Keratinocyte (primary cell): Measurements from ENCODE around the gene NRSN1. TPM values are rescaled to one million over a fixed set of nuclear protein-coding genes. Genes with fewer than 3 reads are reported as not detected.
A peak's percentile ranks its signal among the peaks of the same experiment; 100 is the strongest.

Experiments used
- DNase-seq: peaks from one replicate; pipeline ENCODE4 v3.0.0-alpha.2; 2011; ENCODE audit warnings: low read depth, missing footprints, low spot score
- FAIRE-seq: peaks from 2 replicates; lab custom pipeline; 2011; peaks lifted over from hg19 to GRCh38; lab: Jason Lieb, UNC
- H2AFZ ChIP-seq: 2 replicates; pipeline ENCODE4 v1.6.0; 2012; ENCODE audit warnings: low read length, control low read depth, inconsistent platforms; ENCODE audit not compliant: control insufficient read depth
- H3K27ac ChIP-seq: 2 replicates; pipeline ENCODE4 v1.5.1; 2011; ENCODE audit warnings: low read length; ENCODE audit not compliant: control insufficient read depth, insufficient read depth
- H3K27me3 ChIP-seq: 3 replicates; pipeline ENCODE4 v1.6.0; 2011; ENCODE audit warnings: low read length; ENCODE audit not compliant: control insufficient read depth, insufficient read depth; ENCODE audit errors: extremely low read depth
- H3K36me3 ChIP-seq, 2 experiments: 2 replicates in 1 of 2; 3 replicates in 1 of 2; pipeline ENCODE4 v1.5.1; 2011; ENCODE audit warnings: low read length in 2 of 2, mild to moderate bottlenecking in 1 of 2; ENCODE audit not compliant: control insufficient read depth in 2 of 2, insufficient read depth in 2 of 2; ENCODE audit errors: extremely low read depth in 1 of 2
- H3K4me1 ChIP-seq: 3 replicates; pipeline ENCODE4 v1.5.1; 2011; ENCODE audit warnings: low read length; ENCODE audit not compliant: control insufficient read depth, insufficient read depth; ENCODE audit errors: extremely low read depth
- H3K4me2 ChIP-seq: 3 replicates; pipeline ENCODE4 v1.6.0; 2011; ENCODE audit warnings: low read depth, low read length; ENCODE audit not compliant: control insufficient read depth, insufficient read depth; ENCODE audit errors: extremely low read depth
- H3K4me3 ChIP-seq, 3 experiments: fragments of 200-600 bp in 1 of 3; sonication (generic) in 1 of 3; 2 replicates in 2 of 3; 3 replicates in 1 of 3; pipeline ENCODE4 v1.5.1; 2011 to 2016; ENCODE audit warnings: low read length in 3 of 3, mild to moderate bottlenecking in 3 of 3, control low read depth in 2 of 3, inconsistent platforms in 1 of 3, low read depth in 1 of 3, mixed read lengths in 1 of 3, mixed run types in 1 of 3, moderate library complexity in 1 of 3; ENCODE audit not compliant: control insufficient read depth in 2 of 3, insufficient read depth in 2 of 3; ENCODE audit errors: extremely low read depth in 1 of 3
- H3K79me2 ChIP-seq: 2 replicates; pipeline ENCODE4 v1.6.0; 2012; ENCODE audit warnings: low read length; ENCODE audit not compliant: control insufficient read depth, insufficient read depth
- H3K9ac ChIP-seq: 3 replicates; pipeline ENCODE4 v1.6.0; 2011; ENCODE audit warnings: low read length; ENCODE audit not compliant: control insufficient read depth, insufficient read depth; ENCODE audit errors: extremely low read depth
- H3K9me1 ChIP-seq: 3 replicates; pipeline ENCODE4 v1.6.0; 2011; ENCODE audit warnings: low read length; ENCODE audit not compliant: control insufficient read depth, insufficient read depth; ENCODE audit errors: extremely low read depth
- H3K9me3 ChIP-seq: 2 replicates; pipeline ENCODE4 v1.5.1; 2012; ENCODE audit warnings: low read depth, low read length; ENCODE audit not compliant: control insufficient read depth
- H4K20me1 ChIP-seq: 3 replicates; pipeline ENCODE4 v1.6.0; 2011; ENCODE audit warnings: low read length; ENCODE audit not compliant: control insufficient read depth, insufficient read depth; ENCODE audit errors: extremely low read depth
- EZH2 ChIP-seq: IDR thresholded peaks from one replicate; pipeline ENCODE4 v1.6.1; 2012; ENCODE audit warnings: inconsistent platforms, mild to moderate bottlenecking, low read length, moderate library complexity
- dilution Hi-C: fragments of 300-500 bp; cut with MboI; formaldehyde crosslinking; loops from one replicate; pipeline ENCODE4 v1.7.0; 2020; ENCODE audit warnings: low sequenced_read_pairs; ENCODE audit not compliant: extremely low pct_ligation_motif_present
- polyA minus RNA-seq, 3 experiments: library from RNA; depleted of rRNA, polyadenylated mRNA; stranded (reverse); fragments of >200 nt; gene quantifications; 1 replicate in 1 of 3; 2 replicates in 1 of 3; 3 replicates in 1 of 3; pipeline ENCODE4 v1.2.3, GENCODE V29; 2011
- polyA plus RNA-seq, 5 experiments: library from polyadenylated mRNA; depleted of rRNA in 3 of 5; stranded (reverse) in 3 of 5; stranded (forward) in 1 of 5; unstranded in 1 of 5; fragments of >200 nt; gene quantifications; 1 replicate in 1 of 5; 2 replicates in 3 of 5; 3 replicates in 1 of 5; pipeline versions ENCODE4 v1.2.1 to v1.2.3, GENCODE V29; 2011 to 2012; ENCODE audit warnings: missing spikeins in 2 of 5, low read depth in 1 of 5, low replicate concordance in 1 of 5
- TF ChIP-seq, protein P1 (sequence below), 3 experiments: IDR thresholded peaks in 1 of 3; conservative IDR thresholded peaks in 1 of 3; optimal IDR thresholded peaks in 1 of 3; 2 replicates in 2 of 3; 3 replicates in 1 of 3; pipeline versions ENCODE3 to v1.5.1; 2011; ENCODE audit warnings: low read length in 3 of 3, mild to moderate bottlenecking in 3 of 3, moderate library complexity in 2 of 3, control low read depth in 1 of 3, inconsistent platforms in 1 of 3; ENCODE audit not compliant: insufficient read depth in 2 of 3; ENCODE audit errors: extremely low read depth in 1 of 3

Gene NRSN1, protein sequence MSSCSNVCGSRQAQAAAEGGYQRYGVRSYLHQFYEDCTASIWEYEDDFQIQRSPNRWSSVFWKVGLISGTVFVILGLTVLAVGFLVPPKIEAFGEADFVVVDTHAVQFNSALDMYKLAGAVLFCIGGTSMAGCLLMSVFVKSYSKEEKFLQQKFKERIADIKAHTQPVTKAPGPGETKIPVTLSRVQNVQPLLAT
- polyA plus RNA-seq (not detected in 3 replicates), polyA minus RNA-seq (not detected in 3 replicates)
- not detected for polyA plus RNA-seq (2011; ENCODE audit: low read depth)
- polyA plus RNA-seq (2011; cell fraction: cytosol; rRNA removed), result not detected in 2 replicates
- polyA plus RNA-seq (2011; cell fraction: nucleus; rRNA removed), result not detected in 2 replicates
- polyA plus RNA-seq (2012; ENCODE audit: low replicate concordance), result not detected in 2 replicates
- not detected for polyA minus RNA-seq (2011; cell fraction: cytosol; rRNA and poly(A)+ RNA removed)
- not detected in 2 replicates for polyA minus RNA-seq (2011; cell fraction: nucleus; rRNA and poly(A)+ RNA removed)

DNA sequence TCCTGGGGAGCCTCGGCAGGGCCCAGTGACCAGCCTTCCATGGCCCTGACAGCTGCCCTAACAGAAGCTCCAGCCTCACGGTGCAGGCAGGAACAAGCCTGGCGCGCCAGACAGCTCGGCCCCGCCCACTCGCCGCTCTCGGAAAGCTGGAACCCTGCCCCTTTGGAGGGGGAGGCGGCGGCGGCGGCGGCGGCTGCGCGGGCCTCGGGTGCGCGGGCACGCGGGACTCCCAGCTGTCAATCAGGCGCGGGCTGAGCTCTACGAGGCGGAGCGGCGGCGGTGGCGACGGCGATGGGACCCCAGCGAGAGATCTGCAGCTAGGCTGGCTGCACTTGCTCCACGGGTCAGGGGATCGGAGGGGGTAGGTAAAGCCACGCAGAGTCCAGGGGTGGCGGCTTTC is at the start of gene NRSN1:
Gene NRSN1 (plus strand): TSS at position 236 of the 400 bp plus-strand sequence. CDS start 8,113 bp downstream, outside the sequence.
- H4K20me1 ChIP-seq, result no peaks in the 10 kb centered on the region
- DNase-seq, result no peak
- dilution Hi-C loops, result no loop called here
- no peak within 1 kb of the TSS for H3K9ac ChIP-seq
- H3K27ac ChIP-seq, result no peak within 1 kb of the TSS
- H3K79me2 ChIP-seq, result no peaks in the 10 kb centered on the region
- no peaks in the 10 kb centered on the region for H3K27me3 ChIP-seq
- no peaks in the 10 kb centered on the region for H3K36me3 ChIP-seq
- H3K4me3 ChIP-seq, result no peak within 1 kb of the TSS
- H3K9me3 ChIP-seq, result no peaks in the 10 kb centered on the region
- H2AFZ ChIP-seq, result no peak within 1 kb of the TSS
- TF ChIP-seq, protein P1, sequence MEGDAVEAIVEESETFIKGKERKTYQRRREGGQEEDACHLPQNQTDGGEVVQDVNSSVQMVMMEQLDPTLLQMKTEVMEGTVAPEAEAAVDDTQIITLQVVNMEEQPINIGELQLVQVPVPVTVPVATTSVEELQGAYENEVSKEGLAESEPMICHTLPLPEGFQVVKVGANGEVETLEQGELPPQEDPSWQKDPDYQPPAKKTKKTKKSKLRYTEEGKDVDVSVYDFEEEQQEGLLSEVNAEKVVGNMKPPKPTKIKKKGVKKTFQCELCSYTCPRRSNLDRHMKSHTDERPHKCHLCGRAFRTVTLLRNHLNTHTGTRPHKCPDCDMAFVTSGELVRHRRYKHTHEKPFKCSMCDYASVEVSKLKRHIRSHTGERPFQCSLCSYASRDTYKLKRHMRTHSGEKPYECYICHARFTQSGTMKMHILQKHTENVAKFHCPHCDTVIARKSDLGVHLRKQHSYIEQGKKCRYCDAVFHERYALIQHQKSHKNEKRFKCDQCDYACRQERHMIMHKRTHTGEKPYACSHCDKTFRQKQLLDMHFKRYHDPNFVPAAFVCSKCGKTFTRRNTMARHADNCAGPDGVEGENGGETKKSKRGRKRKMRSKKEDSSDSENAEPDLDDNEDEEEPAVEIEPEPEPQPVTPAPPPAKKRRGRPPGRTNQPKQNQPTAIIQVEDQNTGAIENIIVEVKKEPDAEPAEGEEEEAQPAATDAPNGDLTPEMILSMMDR (optimal IDR thresholded peaks at IDR 0.05 in 1 of 3, IDR thresholded peaks at IDR 0.05 in 1 of 3, conservative IDR thresholded peaks at IDR 0.05 in 1 of 3; ENCODE audit: extremely low read depth in 1 of 3, insufficient read depth in 2 of 3, low read length in 3 of 3), result no peak
- no peak for TF ChIP-seq EZH2
- H3K9me1 ChIP-seq, result no peaks in the 10 kb centered on the region
- H3K4me2 ChIP-seq, result peak within 1 kb of the TSS; percentile 22
- no peak for FAIRE-seq
- peaks cover 2% of the 10 kb centered on the region for H3K4me1 ChIP-seq

DNA sequence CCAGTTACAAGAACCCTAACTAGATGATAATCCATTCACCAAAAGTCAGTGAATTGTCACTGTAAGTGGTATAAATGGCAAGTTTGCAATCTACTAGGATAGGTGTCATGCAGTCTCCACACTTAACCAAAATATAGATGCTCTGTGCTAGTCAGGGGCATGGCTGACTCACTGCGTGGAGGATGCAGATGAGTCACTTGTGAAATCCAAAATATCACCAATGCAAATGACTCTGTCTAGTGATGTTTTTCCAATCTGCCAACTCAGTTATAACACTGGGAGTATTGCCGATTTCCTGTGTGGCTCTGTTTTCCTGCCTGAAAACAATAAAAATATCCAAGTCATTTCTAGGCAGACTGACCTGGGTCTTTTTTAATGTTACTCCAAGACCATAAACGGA is 47.8 kb upstream of the NRSN1 start:
- no peak for DNase-seq
- Histone ChIP-seq H3K9me1 (no peaks in the 10 kb centered on the region), H3K4me2 (no peak overlapping the region), H3K27me3 (no peaks in the 10 kb centered on the region), H3K36me3 (no peaks in the 10 kb centered on the region), H3K27ac (no peak overlapping the region), H3K79me2 (no peaks in the 10 kb centered on the region), H3K4me3 (no peak overlapping the region), H2AFZ (no peak overlapping the region), H3K9me3 (no peaks in the 10 kb centered on the region), H3K9ac (no peak overlapping the region), H4K20me1 (no peaks in the 10 kb centered on the region), H3K4me1 (no peaks in the 10 kb centered on the region)
- dilution Hi-C loops, result no loop called here
- no peak for FAIRE-seq
- no peak for TF ChIP-seq EZH2
- TF ChIP-seq, protein P1 (optimal IDR thresholded peaks at IDR 0.05 in 1 of 3, IDR thresholded peaks at IDR 0.05 in 1 of 3, conservative IDR thresholded peaks at IDR 0.05 in 1 of 3; ENCODE audit: extremely low read depth in 1 of 3, insufficient read depth in 2 of 3, low read length in 3 of 3), result no peak
